ENCODE data around the gene HOGA1.
A peak's percentile ranks its signal among the peaks of the same experiment; 100 is the strongest.

DNA sequence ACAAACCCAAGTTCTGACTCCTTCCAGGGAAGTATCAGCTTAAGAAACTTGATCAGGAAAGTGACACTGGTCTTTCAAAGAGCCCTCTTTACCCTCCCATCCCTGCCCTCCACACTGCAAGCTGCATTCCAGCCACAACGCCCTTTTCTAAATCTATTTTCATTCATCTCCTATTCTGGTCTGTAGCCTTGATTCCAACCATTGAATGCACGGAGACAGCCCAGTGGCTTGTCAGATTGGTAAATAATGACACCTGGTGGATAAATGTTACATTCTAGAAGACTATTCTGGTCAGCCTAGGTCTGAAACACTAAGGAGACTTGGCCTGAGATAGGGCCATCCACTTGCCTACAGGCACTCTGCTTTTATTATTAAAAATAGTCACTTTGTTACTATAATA, 28.2 kb downstream of the HOGA1 start:
- TF ChIP-seq, protein P1, sequence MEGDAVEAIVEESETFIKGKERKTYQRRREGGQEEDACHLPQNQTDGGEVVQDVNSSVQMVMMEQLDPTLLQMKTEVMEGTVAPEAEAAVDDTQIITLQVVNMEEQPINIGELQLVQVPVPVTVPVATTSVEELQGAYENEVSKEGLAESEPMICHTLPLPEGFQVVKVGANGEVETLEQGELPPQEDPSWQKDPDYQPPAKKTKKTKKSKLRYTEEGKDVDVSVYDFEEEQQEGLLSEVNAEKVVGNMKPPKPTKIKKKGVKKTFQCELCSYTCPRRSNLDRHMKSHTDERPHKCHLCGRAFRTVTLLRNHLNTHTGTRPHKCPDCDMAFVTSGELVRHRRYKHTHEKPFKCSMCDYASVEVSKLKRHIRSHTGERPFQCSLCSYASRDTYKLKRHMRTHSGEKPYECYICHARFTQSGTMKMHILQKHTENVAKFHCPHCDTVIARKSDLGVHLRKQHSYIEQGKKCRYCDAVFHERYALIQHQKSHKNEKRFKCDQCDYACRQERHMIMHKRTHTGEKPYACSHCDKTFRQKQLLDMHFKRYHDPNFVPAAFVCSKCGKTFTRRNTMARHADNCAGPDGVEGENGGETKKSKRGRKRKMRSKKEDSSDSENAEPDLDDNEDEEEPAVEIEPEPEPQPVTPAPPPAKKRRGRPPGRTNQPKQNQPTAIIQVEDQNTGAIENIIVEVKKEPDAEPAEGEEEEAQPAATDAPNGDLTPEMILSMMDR (IDR thresholded peaks at IDR 0.05; ENCODE audit: low read length) = peak; percentile 36; the same call in 1 of the 2 replicates
- no peak for TF ChIP-seq EZH2 (IDR thresholded peaks at IDR 0.05; ENCODE audit: borderline replicate concordance, low read length)
